ENCODE results near the gene YBX1.

Gene YBX1

DNA sequence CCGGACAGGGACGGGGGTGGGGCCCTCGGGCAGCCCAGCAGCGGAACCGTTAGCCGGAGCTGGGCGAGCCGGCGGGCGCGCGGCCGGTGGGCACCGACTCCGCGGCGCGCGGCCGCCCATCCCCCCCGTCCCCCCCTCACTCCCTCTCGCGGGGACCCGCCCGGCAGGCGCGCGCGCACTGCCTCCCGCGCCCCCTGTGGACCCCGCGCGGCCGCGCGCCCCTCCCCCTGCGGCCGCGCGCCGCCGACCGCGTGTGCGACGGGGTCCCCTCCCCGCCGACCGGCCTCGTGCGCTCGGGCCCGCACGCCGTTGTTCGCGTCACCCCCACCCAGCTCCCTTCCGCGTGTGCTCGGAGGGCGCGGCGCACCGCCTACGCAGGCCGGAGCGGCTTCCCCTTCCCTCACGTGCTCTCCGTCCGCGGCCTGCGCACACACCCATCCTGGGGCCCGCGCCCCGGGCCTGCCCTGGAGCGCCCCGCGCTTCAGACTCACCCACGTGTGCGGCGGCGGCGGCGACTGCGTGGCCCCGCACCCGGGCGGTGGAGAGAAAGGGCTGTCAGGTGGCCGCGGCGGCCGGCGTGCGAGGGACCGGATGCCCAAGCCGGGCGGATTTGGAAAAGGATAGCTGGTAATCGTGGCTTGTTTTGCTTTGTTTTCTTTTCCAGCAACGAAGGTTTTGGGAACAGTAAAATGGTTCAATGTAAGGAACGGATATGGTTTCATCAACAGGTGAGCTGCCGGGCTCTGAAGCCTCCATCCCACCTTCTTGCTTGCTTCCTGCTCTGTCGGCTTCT is 717 bp downstream of the YBX1 start:
- Histone ChIP-seq H3K4me1 (ENCODE audit: control insufficient read depth, low read length) (peaks cover 63% of the 10 kb centered on the region), H3K79me2 (ENCODE audit: control insufficient read depth, low read length) (peaks cover 79% of the 10 kb centered on the region), H3K9me3 (ENCODE audit: control insufficient read depth, insufficient read depth, low read length) (no peaks in the 10 kb centered on the region), H3K9me2 (replicated peaks; ENCODE audit: control insufficient read depth, low read length) (no peaks in the 10 kb centered on the region), H3K4me2 (ENCODE audit: low read length) (peak overlapping the region; percentile 91), H4K20me1 (ENCODE audit: control insufficient read depth, insufficient read depth, low read depth, low read length) (peaks cover 47% of the 10 kb centered on the region), H3K27ac (ENCODE audit: low read depth, low read length) (peak overlapping the region; percentile 8; the same call in 1 of the 2 replicates), H3K4me3 (ENCODE audit: low read length) (peak overlapping the region; percentile 77), H3K27me3 (ENCODE audit: control insufficient read depth, low read length) (no peaks in the 10 kb centered on the region), H3F3A (ENCODE audit: control insufficient read depth, insufficient read depth) (peaks cover 8% of the 10 kb centered on the region; the same call in 1 of the 2 replicates), H3K36me3 (ENCODE audit: control insufficient read depth, low read length) (peaks cover 53% of the 10 kb centered on the region)
- TF ChIP-seq, protein P1, sequence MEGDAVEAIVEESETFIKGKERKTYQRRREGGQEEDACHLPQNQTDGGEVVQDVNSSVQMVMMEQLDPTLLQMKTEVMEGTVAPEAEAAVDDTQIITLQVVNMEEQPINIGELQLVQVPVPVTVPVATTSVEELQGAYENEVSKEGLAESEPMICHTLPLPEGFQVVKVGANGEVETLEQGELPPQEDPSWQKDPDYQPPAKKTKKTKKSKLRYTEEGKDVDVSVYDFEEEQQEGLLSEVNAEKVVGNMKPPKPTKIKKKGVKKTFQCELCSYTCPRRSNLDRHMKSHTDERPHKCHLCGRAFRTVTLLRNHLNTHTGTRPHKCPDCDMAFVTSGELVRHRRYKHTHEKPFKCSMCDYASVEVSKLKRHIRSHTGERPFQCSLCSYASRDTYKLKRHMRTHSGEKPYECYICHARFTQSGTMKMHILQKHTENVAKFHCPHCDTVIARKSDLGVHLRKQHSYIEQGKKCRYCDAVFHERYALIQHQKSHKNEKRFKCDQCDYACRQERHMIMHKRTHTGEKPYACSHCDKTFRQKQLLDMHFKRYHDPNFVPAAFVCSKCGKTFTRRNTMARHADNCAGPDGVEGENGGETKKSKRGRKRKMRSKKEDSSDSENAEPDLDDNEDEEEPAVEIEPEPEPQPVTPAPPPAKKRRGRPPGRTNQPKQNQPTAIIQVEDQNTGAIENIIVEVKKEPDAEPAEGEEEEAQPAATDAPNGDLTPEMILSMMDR (IDR thresholded peaks at IDR 0.05; ENCODE audit: low read depth, low read length, poor library complexity, severe bottlenecking) = no peak
- no peak for TF ChIP-seq EZH2phosphoT487 (IDR thresholded peaks at IDR 0.05; ENCODE audit: borderline replicate concordance, low read length)

DNA sequence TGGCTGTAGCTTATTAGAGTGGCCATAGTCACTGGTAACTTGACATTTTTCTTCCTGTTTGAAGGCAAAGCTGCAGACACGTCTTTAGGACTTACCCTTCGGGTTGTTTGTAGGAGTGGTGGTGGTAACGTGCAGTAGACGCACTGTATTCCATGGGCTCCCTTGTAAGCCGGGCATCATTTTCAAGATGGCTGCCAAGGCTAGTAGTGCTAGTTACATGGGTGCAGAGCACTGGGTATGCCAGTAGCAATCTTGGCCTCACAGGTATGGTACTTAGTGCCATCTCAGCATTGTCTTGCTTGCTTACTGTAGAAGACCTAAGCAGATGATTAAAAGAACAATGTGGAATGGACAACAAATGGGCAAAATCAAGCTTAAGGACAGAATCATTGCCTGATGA is 1.9 kb downstream of the YBX1 start:
- H3K4me3 ChIP-seq (ENCODE audit: low read length) = peak overlapping the region; percentile 77
- peaks cover 65% of the 10 kb centered on the region for H3K36me3 ChIP-seq (ENCODE audit: control insufficient read depth, low read length)
- no peaks in the 10 kb centered on the region for H3K27me3 ChIP-seq (ENCODE audit: control insufficient read depth, low read length)
- peak overlapping the region; percentile 91 for H3K4me2 ChIP-seq (ENCODE audit: low read length)
- peaks cover 91% of the 10 kb centered on the region for H3K79me2 ChIP-seq (ENCODE audit: control insufficient read depth, low read length)
- TF ChIP-seq, protein P1 (IDR thresholded peaks at IDR 0.05; ENCODE audit: low read depth, low read length, poor library complexity, severe bottlenecking) = no peak
- no peak for TF ChIP-seq EZH2phosphoT487 (IDR thresholded peaks at IDR 0.05; ENCODE audit: borderline replicate concordance, low read length)
- peaks cover 59% of the 10 kb centered on the region for H4K20me1 ChIP-seq (ENCODE audit: control insufficient read depth, insufficient read depth, low read depth, low read length)
- peaks cover 8% of the 10 kb centered on the region; the same call in 1 of the 2 replicates for H3F3A ChIP-seq (ENCODE audit: control insufficient read depth, insufficient read depth)
- no peaks in the 10 kb centered on the region for H3K9me2 ChIP-seq (replicated peaks; ENCODE audit: control insufficient read depth, low read length)
- no peaks in the 10 kb centered on the region for H3K9me3 ChIP-seq (ENCODE audit: control insufficient read depth, insufficient read depth, low read length)
- no peak overlapping the region for H3K27ac ChIP-seq (ENCODE audit: low read depth, low read length)
- H3K4me1 ChIP-seq (ENCODE audit: control insufficient read depth, low read length) = peaks cover 73% of the 10 kb centered on the region

DNA sequence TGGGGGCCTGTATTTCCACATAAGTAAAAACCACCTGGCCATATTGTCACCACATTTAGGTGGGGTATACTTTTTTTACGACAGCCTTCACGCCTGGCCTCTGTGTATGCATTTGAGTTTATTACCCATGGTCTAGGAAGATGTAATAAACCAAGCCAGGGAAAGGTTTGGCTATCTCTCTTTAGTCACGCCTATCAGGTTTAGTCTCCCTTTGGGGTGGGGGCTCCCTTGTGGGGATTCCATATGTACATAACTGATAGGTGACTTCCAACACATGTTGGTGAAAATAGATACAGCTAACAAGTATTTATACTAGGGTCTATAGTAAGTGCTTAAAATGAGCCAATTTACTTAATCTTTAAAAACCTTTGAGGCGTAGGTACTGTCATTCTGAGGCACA is 4.2 kb downstream of the YBX1 start:
- Histone ChIP-seq H3K4me2 (ENCODE audit: low read length) (peak overlapping the region; percentile 91), H3K9me2 (replicated peaks; ENCODE audit: control insufficient read depth, low read length) (no peaks in the 10 kb centered on the region), H3K4me1 (ENCODE audit: control insufficient read depth, low read length) (peaks cover 63% of the 10 kb centered on the region), H3K27me3 (ENCODE audit: control insufficient read depth, low read length) (no peaks in the 10 kb centered on the region), H3K36me3 (ENCODE audit: control insufficient read depth, low read length) (peaks cover 85% of the 10 kb centered on the region), H3K9me3 (ENCODE audit: control insufficient read depth, insufficient read depth, low read length) (no peaks in the 10 kb centered on the region), H3K4me3 (ENCODE audit: low read length) (peak overlapping the region; percentile 77), H3K79me2 (ENCODE audit: control insufficient read depth, low read length) (peaks cover 95% of the 10 kb centered on the region), H3F3A (ENCODE audit: control insufficient read depth, insufficient read depth) (peaks cover 9% of the 10 kb centered on the region; the same call in 1 of the 2 replicates), H4K20me1 (ENCODE audit: control insufficient read depth, insufficient read depth, low read depth, low read length) (peaks cover 75% of the 10 kb centered on the region), H3K27ac (ENCODE audit: low read depth, low read length) (no peak overlapping the region)
- TF ChIP-seq, protein P1 (IDR thresholded peaks at IDR 0.05; ENCODE audit: low read depth, low read length, poor library complexity, severe bottlenecking) = no peak
- no peak for TF ChIP-seq EZH2phosphoT487 (IDR thresholded peaks at IDR 0.05; ENCODE audit: borderline replicate concordance, low read length)
